GM19455 (cell line): ENCODE data around the gene FNDC3A.

ENCODE experiments used
- ATAC-seq: cut with Tn5 transposase; IDR thresholded peaks from one replicate; pipeline ENCODE4 v1.9.1; 2021; ENCODE audit not compliant: unreplicated experiment

The FNDC3A gene

GRCh38 chr13:48975856-48976575, at the start of gene FNDC3A:
FNDC3A (plus strand) TSS chr13:48975912; CDS start chr13:49006191, 30,279 bp downstream.
- ATAC-seq, result peak; percentile 60

GRCh38 chr13:48928757-48929430, 46.8 kb upstream of the FNDC3A start:
- ATAC-seq, result no peak

- no peak for ATAC-seq
Measured at GRCh38 chr13:48930918-48931317, 44.8 kb upstream of the FNDC3A start.

GRCh38 chr13:48938308-48938943, 37.3 kb upstream of the FNDC3A start:
- ATAC-seq, result no peak

GRCh38 chr13:48939728-48940127, 36.0 kb upstream of the FNDC3A start:
- no peak for ATAC-seq

- no peak for ATAC-seq
Measured at GRCh38 chr13:48942131-48942530, 33.6 kb upstream of the FNDC3A start.

GRCh38 chr13:48944221-48944620, 31.5 kb upstream of the FNDC3A start:
- ATAC-seq, result no peak

- no peak for ATAC-seq
Measured at GRCh38 chr13:48945626-48946025, 30.1 kb upstream of the FNDC3A start.

GRCh38 chr13:48946163-48946562, 29.5 kb upstream of the FNDC3A start:
- ATAC-seq, result no peak

GRCh38 chr13:48949566-48950500, 25.9 kb upstream of the FNDC3A start:
- no peak for ATAC-seq

GRCh38 chr13:48950501-48950875, 25.2 kb upstream of the FNDC3A start:
- no peak for ATAC-seq

- no peak for ATAC-seq
Measured at GRCh38 chr13:48954081-48954480, 21.6 kb upstream of the FNDC3A start.

GRCh38 chr13:48955536-48955935, 20.2 kb upstream of the FNDC3A start:
- no peak for ATAC-seq

- ATAC-seq, result no peak
Measured at GRCh38 chr13:48961379-48961778, 14.3 kb upstream of the FNDC3A start.

- no peak for ATAC-seq
Measured at GRCh38 chr13:48962281-48962680, 13.4 kb upstream of the FNDC3A start.

GRCh38 chr13:48965736-48966135, 10.0 kb upstream of the FNDC3A start:
- no peak for ATAC-seq

GRCh38 chr13:48969685-48970084, 6.0 kb upstream of the FNDC3A start:
- no peak for ATAC-seq

- no peak for ATAC-seq
Measured at GRCh38 chr13:48973845-48974431, 1.8 kb upstream of the FNDC3A start.

GRCh38 chr13:48975101-48975855, 434 bp upstream of the FNDC3A start:
- peak; percentile 17 for ATAC-seq
